Measurements from ENCODE around the gene CEP19.
A peak's percentile ranks its signal among the peaks of the same experiment; 100 is the strongest.
"Not testable (repeated sequence)": the region's sequence is repeated elsewhere in the genome, so short reads cannot be mapped to it uniquely, and the experiment has no call there.

CEP19 gene, protein sequence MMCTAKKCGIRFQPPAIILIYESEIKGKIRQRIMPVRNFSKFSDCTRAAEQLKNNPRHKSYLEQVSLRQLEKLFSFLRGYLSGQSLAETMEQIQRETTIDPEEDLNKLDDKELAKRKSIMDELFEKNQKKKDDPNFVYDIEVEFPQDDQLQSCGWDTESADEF

DNA sequence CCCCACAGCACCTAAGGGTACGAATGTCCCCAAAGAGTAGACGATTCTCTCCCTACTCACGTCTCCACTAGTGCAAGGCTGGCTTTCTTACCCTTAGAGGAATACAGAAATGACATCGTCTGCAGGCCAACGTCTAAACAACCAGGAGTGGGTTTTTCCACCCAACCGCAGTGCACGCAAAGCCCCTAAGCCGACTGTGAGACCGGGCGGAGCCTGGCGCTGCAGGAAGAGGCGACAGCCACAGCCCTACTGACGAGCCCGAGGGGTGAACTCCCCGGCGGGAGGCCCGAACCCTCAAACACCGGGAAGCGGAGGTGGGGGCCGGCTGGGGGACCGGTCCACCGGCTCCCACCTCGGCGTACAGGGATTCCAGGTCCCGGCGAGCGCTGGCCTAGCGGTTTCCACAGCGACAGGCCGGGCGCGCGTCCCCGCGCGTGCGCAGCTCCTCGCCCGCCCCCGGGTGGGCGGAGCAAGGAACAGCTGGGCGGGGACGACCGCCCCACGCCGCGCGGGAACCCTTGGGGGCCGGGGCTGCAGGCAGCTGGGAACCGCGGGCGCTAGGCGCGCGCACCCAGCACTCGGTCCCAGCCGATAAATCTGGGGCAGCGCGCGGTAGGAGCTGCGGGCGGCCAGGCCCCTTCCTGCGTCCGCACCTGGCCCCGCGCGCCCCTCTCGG is at the start of gene CEP19, which contains the start of gene PIGX:
Gene CEP19, minus strand, starts transcription at position 413 of the 676 bp plus-strand sequence. CDS start 3,593 bp downstream, outside the sequence.
Gene PIGX, plus strand, starts transcription at position 540 of the 676 bp plus-strand sequence.
- DNase-seq (ENCODE audit: low read depth in 3 of 3, low spot score in 1 of 3), result peak; percentile 77 to 80 (median 79)

DNA sequence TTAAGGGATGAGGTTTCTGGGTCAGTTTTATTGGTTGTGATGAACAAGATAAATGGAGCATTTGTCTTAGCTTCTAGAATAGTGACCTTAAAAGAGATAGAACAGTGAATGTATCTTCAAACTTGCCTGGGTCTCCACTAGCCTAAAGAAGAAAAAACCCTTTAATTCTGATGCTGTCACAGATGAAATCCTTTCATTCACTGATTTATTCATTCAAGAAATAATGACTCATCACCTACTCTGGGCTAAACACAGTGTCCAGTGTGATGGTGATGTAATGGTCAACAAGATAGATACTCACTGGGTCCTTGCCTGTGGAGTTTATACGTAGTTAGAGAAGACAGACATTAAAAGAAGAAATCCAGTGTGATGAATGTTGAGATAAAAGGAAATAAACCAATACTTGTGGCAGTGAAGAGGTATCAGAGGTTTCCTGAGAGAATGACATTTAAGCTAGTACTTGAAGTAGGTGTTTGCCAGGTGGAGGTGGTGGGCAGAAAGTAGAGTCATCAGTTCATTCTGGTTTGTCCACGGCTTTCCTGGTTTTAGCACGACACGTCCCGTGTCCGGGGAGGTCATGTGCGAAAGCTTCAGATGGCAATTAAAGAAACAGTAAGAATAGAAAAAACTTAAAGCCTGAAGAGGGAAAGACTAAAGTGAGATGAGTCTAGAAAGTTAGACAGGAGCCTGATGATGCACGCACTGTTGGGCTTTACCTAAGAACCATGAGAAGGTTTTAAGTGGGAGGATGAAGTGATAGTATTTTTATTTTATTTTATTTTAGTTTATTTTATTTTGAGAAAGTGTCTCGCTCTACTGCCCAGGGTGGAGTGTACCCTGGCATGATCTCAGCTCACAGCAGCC is 46.1 kb upstream of the CEP19 start:
- no peak for DNase-seq (ENCODE audit: low read depth in 3 of 3, low spot score in 1 of 3)

DNA sequence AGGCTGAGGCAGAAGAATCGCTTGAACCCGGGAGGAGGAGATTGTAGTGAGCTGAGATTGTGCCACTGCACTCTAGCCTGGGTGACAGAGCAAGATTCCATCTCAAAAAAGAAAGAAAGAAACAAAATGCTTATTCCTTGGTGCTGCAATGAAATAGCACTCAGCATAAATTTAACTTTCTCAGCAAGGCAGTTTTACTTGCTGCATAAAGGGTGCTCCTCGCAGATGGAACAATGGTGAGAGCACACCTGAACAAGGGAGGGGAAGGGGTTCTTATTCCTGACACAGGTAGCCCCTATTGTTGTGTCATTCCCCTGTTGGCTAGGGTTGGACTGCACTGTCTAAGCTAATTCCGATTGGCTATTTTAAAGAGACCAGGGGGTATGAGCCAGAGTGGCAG is 44.7 kb upstream of the CEP19 start:
- no peak for DNase-seq (ENCODE audit: low read depth in 3 of 3, low spot score in 1 of 3)

GRCh38 chr3:196754091-196754981 is 42.3 kb upstream of the CEP19 start:
- no peak for DNase-seq (ENCODE audit: low read depth in 3 of 3, low spot score in 1 of 3)

DNA sequence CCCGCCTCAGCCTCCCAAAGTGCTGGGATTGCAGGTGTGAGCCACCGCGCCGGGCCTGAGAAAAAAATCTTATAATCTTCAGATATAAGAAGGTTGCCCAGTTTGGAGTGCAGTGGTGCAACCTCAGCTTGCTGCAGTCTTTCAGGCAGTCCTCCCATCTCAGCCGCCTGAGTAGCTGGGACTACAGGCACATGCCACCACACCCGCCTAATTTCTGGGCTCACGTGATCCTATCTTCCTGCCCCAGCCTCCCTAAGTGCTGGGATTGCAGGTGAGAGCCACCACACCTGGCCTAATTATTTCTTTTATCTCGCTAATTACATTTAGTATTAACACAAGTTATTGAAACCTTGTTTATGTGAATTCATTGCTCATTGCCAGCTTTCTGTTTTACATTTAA is 41.2 kb upstream of the CEP19 start:
- no peak for DNase-seq (ENCODE audit: low read depth in 3 of 3, low spot score in 1 of 3)

DNA sequence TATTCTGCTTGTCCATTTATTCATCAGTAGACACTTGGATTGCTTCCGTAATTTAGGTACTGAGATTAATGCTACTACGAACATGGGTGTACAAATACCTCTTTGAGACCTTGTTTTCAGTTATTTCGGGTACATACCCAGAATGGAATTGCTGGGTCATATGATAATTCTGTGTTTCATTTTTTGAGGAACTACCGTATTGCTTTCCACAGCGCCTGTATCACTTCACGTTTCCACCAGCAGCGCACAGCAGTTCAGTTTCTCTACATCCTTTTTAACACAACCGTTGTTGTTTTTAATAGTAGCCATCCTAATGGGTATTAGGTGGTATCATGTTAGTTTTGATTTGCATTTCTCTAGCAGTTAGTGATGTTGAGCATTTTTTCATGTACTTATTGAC is 37.1 kb upstream of the CEP19 start:
- DNase-seq (ENCODE audit: low read depth in 3 of 3, low spot score in 1 of 3), result no peak

DNA sequence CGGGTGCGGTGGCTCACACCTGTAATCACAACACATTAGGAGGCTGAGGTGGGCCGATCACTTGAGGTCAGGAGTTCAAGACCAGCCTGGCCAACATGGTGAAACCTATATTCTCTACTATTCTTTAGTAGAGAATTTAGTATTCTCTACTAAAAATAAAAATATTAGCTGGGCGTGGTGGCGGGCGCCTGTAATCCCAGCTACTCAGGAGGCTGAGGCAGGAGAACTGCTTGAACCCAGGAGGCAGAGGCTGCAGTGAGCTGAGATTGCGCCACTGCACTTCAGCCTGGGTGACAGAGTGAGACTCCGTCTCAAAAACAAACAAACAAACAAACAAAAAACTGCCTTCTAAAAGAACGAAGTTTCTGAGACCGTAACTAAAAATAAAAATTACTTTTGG is 31.5 kb upstream of the CEP19 start:
- DNase-seq (ENCODE audit: low read depth in 3 of 3, low spot score in 1 of 3), result not testable (repeated sequence)

GRCh38 chr3:196741249-196741889 is 29.3 kb upstream of the CEP19 start:
- DNase-seq (ENCODE audit: low read depth in 3 of 3, low spot score in 1 of 3), result no peak

GRCh38 chr3:196740481-196741248 is 28.6 kb upstream of the CEP19 start:
- DNase-seq (ENCODE audit: low read depth in 3 of 3, low spot score in 1 of 3), result peak in 1 of 3 donors; percentile 5

DNA sequence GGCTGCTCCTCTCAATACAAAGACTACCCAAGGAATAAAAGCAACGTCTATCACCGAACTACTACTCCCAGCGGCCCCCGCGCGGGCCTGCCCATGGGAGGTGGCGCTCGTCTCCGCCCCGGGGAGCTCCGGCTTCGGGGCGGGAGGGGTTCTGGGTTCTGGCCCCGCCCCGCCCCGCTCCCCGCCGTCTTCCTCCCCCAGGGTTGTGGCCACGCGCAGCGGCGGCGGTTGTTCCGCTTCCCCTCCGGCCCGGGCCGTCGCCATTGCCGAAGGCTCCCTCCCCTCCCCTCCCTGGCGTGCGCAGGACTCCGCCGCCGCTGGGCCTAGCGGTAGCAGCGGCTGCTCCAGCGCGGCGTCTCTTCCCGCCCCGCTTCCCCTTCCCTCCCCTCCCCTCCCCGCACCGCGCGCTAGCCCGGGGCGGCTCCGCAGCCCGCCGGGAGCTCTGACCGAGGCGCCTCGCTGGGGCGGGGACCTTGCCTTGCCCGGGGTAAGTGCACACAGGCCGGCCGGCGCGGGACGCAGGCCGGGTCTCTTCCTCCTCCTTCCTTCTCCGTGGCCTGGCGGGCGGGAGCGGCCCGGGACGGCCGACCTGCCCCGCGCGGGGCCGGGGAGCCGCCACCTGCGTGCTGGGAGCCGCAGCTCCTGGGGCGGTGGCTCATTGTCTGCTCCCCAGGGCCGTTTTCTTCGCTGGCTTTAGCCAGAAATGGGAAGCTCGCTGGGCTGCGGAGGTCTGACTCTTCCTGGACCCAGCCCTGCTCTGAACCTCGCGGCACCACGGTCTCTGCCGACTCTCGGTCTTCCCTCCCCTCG is 27.8 kb upstream of the CEP19 start, which contains the start of gene PAK2:
Gene PAK2, plus strand, starts transcription at position 187 of the 810 bp plus-strand sequence. CDS start 42,790 bp downstream, outside the sequence.
- DNase-seq (ENCODE audit: low read depth in 3 of 3, low spot score in 1 of 3), result peak; percentile 74 to 85 (median 83)

DNA sequence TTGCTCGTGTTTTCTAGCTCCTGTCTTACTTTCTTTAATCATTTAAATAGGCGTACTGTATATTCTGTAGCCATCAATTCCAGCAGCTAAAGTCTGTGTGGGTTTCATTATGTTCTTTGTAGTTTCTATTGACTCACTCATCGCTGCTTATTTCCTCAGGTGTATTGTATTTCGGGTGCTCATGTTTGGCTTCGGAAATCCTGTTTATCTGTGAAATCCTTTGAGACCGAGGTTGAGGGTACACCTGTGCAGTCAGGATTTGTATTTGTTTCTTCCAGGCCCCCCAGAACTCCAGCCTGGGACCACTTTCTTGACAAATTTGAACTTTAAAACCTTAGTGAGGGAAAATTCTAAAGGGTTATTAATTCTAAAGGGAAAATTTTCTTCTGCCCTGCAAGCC is 25.6 kb upstream of the CEP19 start:
- no peak for DNase-seq (ENCODE audit: low read depth in 3 of 3, low spot score in 1 of 3)

DNA sequence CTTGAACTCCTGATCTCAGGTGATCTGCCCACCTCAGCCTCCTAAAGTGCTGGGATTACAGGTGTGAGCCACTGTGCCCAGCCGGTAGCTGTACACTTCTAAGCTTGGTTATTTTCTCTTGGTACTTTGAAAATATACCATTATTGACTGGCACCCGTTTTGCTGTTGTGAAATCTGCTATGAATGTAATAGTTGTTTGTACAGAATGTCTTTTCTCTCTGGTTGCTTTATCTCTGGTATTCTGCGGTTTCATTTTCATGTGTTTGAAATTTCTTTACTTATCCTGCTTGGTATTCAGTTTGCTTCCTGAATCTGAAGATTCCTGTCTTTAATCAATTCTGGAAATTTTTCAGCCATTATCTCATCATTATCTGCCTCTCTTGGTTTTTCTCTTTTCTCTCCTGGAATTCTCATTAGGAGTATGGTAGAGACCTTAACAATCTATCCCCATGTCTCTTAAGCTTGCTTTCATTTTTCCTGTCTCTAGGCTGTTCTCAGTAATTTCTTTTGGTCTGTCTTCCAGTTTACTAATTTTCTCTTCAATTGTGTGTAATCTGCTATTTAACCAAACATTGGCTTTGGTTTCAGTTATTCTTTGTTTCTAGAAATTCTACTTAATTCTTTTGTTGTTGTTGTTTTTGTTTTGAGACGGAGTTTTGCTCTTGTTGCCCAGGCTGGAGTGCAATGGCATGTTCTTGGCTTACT is 24.8 kb upstream of the CEP19 start:
- DNase-seq (ENCODE audit: low read depth in 3 of 3, low spot score in 1 of 3), result no peak

DNA sequence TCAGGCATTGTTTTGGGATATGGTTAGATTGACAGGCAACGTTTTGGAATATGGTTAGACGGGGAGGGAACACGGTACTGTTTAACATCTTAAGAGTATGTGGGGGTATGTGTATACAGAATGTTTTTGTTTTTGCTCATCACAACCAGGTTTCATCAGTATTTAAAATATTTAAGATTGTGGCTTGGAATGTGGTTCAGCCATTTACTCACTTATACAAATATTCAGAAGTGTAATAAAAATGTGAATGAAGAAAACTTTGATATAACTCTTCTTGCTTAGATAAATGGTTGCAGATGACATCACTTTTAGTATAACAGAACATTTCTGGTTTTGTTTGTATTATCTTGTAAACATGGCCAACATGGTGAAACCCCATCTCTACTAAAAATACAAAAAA is 23.7 kb upstream of the CEP19 start:
- no peak for DNase-seq (ENCODE audit: low read depth in 3 of 3, low spot score in 1 of 3)

DNA sequence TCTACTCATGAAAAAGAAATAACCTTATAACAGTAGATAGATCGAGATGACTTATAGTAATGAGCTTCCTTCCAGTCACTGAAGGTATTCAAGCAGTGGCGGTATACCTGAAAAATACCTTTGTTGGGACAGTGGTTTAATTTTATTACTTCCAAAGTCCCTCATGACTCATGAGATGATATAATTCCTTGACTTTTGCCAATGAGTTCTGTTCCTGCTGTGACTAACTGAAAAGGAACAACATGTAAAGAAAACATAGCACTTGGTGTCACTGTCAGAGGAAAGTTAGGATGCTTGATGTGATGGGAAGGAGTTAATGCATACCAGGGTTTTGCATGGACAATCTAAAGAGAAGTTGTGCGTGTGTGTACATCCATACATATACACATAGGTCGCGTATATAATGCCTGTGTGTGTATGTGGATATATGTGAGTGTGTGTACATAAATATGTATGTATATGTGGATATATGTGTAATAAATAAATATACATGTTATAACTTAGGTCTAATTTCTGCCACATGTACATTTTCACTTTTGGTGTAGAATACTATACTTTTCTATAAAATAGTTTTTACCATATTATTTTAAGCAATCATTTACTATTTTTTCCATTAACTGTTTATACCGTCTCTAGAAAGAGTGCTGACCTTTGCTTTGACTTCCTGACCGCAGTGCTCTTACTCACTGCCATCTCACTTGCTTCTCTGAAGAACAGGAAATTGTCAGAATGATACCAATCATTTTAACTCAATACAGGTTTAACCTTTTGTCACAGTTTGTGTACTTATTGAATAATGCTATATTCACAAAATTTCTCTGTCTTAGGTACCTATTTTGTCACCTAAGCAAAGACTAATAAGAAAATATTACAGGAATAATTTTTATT is 15.0 kb upstream of the CEP19 start:
- no peak for DNase-seq (ENCODE audit: low read depth in 3 of 3, low spot score in 1 of 3)

DNA sequence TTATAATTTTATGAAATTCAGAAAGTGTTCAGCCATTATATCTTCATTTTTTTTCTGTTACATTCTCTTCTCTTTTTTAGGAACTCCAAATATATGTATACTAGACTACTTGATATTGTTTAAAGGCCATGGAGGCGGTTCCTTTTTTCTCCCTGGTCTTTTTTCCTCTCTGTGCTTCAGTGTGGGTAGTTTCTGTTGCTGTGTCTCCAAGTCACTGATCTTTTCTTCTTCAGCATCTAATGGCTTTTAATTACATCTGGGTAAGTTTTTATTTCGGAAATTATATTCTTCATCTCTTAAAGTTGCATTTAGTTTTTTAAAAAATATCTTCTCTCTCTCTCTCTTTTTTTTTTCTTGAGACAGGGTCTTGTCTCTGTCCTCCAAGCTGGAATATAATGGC is 9.0 kb upstream of the CEP19 start:
- no peak for DNase-seq (ENCODE audit: low read depth in 3 of 3, low spot score in 1 of 3)

GRCh38 chr3:196717162-196717561 is 5.1 kb upstream of the CEP19 start:
- not testable (repeated sequence) for DNase-seq (ENCODE audit: low read depth in 3 of 3, low spot score in 1 of 3)

All from stimulated activated CD4-positive, alpha-beta T cell treated with anti-CD3 and anti-CD28 coated beads, TNF-alpha, amount 100 ng/mL, for 1 hour (primary cell).